SH-SY5Y (cell line): Measurements from ENCODE around the gene YIPF2.

Experiments
- GATA2 ChIP-seq: IDR thresholded peaks from 2 replicates; pipeline ENCODE4 v1.6.1; 2011; ENCODE audit warnings: mild to moderate bottlenecking, low read depth, low read length
- GATA3 ChIP-seq: IDR thresholded peaks from 2 replicates; pipeline ENCODE4 v1.6.1; 2011; ENCODE audit warnings: low read depth, mild to moderate bottlenecking, low read length, moderate library complexity

GRCh38 chr19:10961073-10961860 is 32.8 kb upstream of the YIPF2 start:
- no peak for TF ChIP-seq GATA2
- no peak for TF ChIP-seq GATA3
